ENCODE measurements around the gene BTBD10.
A peak's percentile ranks its signal among the peaks of the same experiment; 100 is the strongest.

The BTBD10 gene

DNA sequence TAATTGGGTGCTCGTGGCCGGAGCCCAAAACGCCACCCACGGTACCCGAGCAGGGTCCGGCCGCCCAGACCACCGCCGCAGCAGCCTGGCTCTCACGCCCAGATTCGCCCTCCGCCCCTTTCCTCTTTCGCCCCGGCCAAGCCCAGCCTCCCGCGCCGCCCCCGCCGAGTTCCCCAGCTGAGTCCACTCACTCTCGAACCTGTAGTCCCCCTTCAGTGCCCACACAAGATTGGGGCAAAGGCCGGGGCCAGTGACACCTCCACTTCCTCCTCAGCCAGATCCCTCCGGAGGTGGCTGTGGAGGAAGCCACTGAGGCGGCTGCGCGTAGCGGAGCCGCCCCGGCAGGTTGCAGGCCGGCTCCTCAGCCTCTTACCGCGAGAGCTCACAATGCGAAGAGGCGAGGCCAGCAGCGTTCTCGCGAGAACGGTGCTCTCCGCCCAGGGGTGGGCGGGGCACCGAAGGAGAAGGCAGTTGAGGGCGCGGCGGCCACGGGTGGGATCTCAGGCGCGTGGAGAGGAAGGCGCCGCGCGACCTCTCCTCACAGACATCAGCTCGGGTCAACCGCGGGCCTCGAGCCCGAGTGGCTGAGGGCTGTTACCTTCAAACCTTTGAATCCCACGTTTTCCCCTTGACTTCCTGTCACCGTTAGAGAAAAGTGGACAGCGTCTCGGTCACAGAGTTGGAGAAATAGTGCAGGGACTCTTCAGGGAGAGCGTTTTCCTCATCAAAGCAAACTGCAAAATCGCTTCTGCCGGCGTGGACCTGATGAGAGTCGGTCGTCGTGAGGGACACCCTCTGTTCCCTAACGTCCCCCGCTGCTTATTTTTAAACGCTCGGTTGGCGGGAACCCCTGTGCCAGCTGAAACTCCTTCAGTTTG is at the start of gene BTBD10:
Gene BTBD10 (minus strand): TSS at position 322 of the 878 bp plus-strand sequence. CDS start 18,098 bp downstream, outside the sequence.
- DNase-seq = peak; percentile 97

GRCh38 chr11:13503393-13503792 is 40.4 kb upstream of the BTBD10 start:
- DNase-seq = no peak

- no peak for DNase-seq
Measured at GRCh38 chr11:13502492-13502891, 39.5 kb upstream of the BTBD10 start.

GRCh38 chr11:13495929-13496328 is 32.9 kb upstream of the BTBD10 start, which contains the start of gene PTH:
Gene PTH, minus strand, starts transcription at chr11:13495997. Its CDS starts 3,142 bp downstream, at chr11:13492855.
- no peak for DNase-seq

DNA sequence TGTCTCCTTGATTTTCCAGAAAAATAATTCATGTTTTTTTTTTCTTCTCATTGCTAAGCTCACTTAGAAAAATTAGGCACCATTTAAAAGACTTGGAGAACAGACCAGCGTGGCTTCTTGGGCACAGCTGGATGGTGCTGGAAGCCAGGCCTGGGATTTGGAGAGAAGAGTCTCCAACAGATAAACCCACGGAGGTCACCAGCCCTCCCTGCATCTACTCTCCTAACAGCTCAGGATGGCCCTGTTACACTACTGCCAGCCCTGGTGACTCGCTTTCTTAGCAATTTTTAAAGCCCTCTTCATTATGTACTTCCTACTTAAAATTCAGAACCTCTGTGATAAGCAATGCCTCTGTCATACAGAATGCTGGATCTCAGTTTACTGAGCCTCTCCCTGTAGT is 31.0 kb upstream of the BTBD10 start:
- DNase-seq = no peak

GRCh38 chr11:13487661-13488030 is 24.6 kb upstream of the BTBD10 start:
- peak; percentile 66 for DNase-seq

DNA sequence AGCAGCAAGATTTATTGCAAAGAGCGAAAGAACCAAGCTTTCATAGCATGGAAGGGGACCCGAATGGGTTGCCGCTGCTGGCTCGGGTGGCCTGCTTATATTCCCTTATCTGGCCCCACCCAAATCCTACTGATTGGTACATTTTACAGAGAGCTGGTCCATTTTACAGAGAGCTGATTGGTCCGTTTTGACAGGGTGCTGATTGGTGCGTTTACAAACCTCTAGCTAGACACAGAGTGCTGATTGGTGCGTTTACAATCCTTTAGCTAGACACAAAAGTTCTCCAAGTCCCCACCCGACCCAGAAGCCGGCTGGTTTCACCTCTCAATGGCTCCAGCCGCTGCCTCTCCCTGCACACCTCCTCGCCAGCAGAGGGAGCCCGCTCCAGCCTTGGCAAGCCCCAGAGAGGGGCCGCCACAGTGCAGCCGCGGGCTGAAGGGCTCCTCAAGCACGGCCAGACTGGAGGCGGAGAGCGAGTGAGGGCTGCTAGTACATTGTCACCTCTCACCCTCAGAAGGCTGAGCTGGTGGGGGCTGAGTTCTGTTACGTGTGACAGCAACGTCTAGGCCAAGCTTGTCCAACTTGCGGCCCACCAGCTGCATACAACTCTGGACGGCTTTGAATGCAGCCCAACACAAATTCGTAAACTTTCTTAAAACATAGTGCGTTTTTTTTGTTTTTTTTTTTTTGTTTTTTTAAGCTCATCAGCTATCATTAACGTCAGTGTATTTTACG is 24.1 kb upstream of the BTBD10 start:
- DNase-seq = peak; percentile 81

GRCh38 chr11:13480198-13480597 is 17.2 kb upstream of the BTBD10 start:
- peak; percentile 19 for DNase-seq

DNA sequence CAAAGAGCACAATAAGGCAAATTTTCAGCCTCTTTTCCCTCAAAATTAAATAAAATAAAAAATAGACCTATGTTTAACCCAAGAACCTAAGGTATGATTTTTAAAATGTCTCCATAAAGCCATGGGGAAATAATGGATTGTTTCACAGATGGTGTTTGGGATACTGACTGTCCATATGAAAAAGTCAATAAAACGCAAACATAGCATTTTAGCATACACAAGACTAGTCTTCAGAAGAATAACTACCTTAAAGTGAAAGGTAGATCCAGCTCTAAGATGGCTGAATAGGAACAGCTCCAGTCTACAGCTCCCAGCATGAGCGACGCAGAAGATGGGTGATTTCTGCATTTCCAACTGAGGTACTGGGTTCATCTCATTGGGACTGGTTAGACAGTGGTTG is 16.7 kb upstream of the BTBD10 start:
- no peak for DNase-seq

DNA sequence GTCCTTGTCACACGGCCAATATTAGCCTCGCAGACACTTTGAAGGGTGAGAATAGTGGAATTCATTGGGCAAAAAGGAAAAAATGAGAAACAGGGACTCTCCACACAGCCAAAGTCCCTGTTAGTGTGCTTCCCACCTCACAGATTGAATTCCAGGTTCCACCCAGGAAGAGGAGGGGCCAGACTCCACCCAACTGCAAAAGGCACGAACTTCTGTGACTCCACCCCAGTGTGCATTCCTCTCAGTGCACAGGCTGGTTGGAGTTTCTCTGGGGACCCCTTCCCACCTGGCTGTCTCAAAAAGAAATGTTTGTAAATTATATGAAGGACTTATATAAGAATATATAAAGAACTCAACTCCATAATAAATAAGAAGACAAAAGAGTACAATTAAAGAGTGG is 12.1 kb upstream of the BTBD10 start:
- no peak for DNase-seq

- no peak for DNase-seq
Measured at GRCh38 chr11:13473013-13473722, 10.1 kb upstream of the BTBD10 start.

DNA sequence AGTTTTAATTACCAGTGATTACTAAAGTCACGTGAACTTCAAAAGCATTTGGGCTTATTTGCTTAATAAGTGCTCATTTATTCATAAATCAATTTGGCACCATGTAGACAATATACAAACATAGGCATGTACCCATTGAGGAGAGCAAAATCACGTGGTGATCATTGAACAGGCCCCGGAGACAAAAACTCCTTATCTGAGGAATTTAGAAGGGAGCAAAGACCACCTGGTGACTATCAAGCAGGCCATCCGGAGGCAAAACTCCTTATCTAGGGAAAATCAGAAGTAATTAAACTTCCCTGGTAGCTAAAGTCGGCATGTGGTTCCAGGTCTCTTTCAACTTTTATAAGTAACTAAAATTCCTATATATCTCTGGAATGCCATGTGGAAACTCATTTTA is 5.7 kb upstream of the BTBD10 start:
- no peak for DNase-seq

- peak; percentile 40 for DNase-seq
Measured at GRCh38 chr11:13465909-13466371, 2.9 kb upstream of the BTBD10 start.

DNA sequence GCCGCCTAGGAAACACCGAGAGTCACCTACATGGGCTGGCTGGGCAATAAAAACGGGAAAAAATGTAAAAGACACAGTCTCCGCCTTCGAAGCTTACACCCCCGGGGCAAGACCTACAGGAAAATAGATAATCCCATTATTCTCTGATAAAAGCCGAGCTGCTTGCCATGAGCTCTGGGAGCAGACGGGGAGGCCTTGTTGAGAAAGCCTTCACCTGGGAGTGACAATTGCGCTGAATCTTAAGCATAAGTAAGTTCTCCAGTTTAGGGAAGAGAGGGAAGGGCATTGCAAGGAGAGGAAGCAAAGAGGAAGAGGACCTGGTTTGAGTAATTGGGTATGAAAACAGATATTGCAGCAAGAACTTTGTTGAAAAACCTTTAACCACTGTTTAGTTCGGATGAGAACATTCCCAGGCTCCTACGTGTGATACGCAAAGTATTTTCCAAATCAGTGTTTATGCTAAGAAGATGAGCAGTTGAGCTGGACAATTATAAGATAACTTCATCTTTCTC is 813 bp upstream of the BTBD10 start:
- no peak for DNase-seq

DNA sequence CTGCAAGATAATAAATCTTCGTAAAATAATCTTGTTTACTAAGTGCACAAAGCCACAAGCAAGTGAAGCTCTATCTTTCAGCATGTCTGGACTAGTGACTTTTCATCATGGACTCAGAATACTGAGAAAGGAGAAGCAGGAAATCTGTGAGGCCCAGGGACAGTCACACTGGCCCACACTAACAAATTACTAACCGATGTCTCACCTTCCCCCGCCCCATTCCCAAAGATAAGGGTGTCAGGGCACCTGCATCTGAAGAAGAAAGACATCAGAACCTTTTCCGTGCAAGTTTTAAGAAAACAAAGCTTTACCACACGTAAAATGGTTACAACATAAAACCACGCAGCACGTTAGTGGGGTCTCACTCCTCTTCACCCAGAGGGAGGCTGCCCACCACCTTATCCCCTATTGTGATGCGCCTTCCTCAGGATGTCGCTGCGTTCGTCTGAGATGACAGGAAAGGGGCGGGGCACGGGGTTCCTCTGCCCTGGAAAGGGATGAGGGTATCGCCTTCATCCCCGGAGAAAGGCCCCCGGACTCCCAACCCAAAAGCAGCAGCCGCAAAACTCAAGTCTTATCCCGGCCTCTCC is 616 bp downstream of the BTBD10 start:
- DNase-seq = peak; percentile 56

GRCh38 chr11:13461291-13461690 is 1.7 kb downstream of the BTBD10 start:
- DNase-seq = no peak

GRCh38 chr11:13450832-13451397 is 12.1 kb downstream of the BTBD10 start:
- DNase-seq = no peak

DNA sequence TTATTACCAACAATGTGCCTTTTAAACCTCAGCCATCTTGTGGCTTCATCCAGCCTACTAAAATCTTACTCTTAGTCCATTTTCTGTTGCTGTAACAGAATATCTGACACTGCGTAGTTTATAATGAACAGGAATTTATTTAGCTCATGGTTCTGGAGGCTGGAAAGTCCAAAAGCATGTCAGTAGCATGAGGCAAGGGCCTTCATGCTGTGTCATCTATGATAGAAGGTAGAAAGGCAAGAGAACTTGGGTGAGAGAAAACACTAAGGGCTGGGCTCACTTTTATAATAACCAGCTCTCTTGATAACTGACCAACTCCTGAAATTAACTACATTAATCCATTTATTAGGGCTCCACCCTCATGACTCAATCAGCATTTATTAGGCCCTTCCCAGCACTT is 13.5 kb downstream of the BTBD10 start:
- no peak for DNase-seq

- DNase-seq = no peak
Measured at GRCh38 chr11:13448876-13449275, 14.1 kb downstream of the BTBD10 start.

DNA sequence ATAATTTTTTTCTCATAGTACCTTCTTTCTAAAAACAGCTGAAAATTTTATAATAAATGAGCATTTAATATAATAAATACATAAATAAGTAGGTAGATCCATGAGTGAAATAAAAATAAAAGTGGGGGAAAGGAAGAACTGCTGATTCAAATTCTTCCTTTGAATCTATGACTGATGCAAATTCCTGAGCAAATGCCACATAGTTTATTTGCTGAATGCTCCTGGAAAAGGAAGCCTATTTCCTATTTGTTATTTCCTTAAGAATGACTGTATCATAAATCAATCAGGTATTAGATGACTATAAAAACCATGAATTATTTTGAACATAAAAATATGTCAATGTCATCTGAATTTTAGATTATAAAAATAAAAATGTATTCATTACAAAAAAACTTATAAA is 16.6 kb downstream of the BTBD10 start:
- no peak for DNase-seq

DNA sequence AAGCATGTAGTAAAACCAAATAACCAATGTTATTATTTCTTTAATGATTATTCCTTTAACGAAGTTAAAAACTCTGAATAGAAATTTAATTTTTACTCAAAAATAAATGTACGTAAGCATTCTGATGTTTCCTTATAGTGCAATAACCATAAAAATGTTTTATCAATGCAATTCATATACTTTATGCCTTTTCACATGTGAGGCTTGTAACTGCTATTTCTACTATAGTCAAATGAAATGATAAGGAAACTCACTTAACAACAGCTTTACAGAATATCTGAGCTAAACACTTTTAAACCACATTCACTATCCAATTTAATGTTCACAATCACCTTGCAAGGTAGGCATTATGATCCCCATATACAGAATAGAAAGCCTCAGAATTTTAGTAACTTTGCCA is 17.4 kb downstream of the BTBD10 start:
- no peak for DNase-seq

Measured in NCI-H2029 (cell line).